ENCODE measurements around the gene EID2B.

Gene EID2B

GRCh38 chr19:39533003-39533512 lies 406 bp upstream of the EID2B start:
- no peak for DNase-seq (ENCODE audit: low read depth in 1 of 2, low spot score in 1 of 2)

GRCh38 chr19:39531834-39532232 lies 819 bp downstream of the EID2B start:
- no peak for DNase-seq (ENCODE audit: low read depth in 1 of 2, low spot score in 1 of 2)

- no peak for DNase-seq (ENCODE audit: low read depth in 1 of 2, low spot score in 1 of 2)
Observed at GRCh38 chr19:39525205-39525604, 7.4 kb downstream of the EID2B start.

GRCh38 chr19:39524495-39524894 lies 8.2 kb downstream of the EID2B start:
- no peak for DNase-seq (ENCODE audit: low read depth in 1 of 2, low spot score in 1 of 2)

GRCh38 chr19:39520541-39521484 lies 11.8 kb downstream of the EID2B start:
- DNase-seq (ENCODE audit: low read depth in 1 of 2, low spot score in 1 of 2) = no peak

GRCh38 chr19:39518975-39519374 lies 13.7 kb downstream of the EID2B start:
- DNase-seq (ENCODE audit: low read depth in 1 of 2, low spot score in 1 of 2) = no peak

GRCh38 chr19:39518458-39518857 lies 14.2 kb downstream of the EID2B start:
- no peak for DNase-seq (ENCODE audit: low read depth in 1 of 2, low spot score in 1 of 2)

GRCh38 chr19:39517432-39517831 lies 15.2 kb downstream of the EID2B start:
- DNase-seq (ENCODE audit: low read depth in 1 of 2, low spot score in 1 of 2) = no peak

GRCh38 chr19:39516270-39516669 lies 16.4 kb downstream of the EID2B start:
- no peak for DNase-seq (ENCODE audit: low read depth in 1 of 2, low spot score in 1 of 2)

GRCh38 chr19:39515551-39516191 lies 17.0 kb downstream of the EID2B start:
- no peak for DNase-seq (ENCODE audit: low read depth in 1 of 2, low spot score in 1 of 2)

- DNase-seq (ENCODE audit: low read depth in 1 of 2, low spot score in 1 of 2) = no peak
Observed at GRCh38 chr19:39514840-39515550, 17.7 kb downstream of the EID2B start, which contains the start of gene SELENOV. Gene SELENOV (plus strand): TSS chr19:39515139. CDS start chr19:39515213, 74 bp downstream.

- DNase-seq (ENCODE audit: low read depth in 1 of 2, low spot score in 1 of 2) = no peak
Observed at GRCh38 chr19:39512988-39513387, 19.7 kb downstream of the EID2B start.

GRCh38 chr19:39509233-39509632 lies 23.4 kb downstream of the EID2B start:
- DNase-seq (ENCODE audit: low read depth in 1 of 2, low spot score in 1 of 2) = no peak

GRCh38 chr19:39508629-39509028 lies 24.0 kb downstream of the EID2B start:
- DNase-seq (ENCODE audit: low read depth in 1 of 2, low spot score in 1 of 2) = no peak

- DNase-seq (ENCODE audit: low read depth in 1 of 2, low spot score in 1 of 2) = no peak
Observed at GRCh38 chr19:39507715-39508364, 24.8 kb downstream of the EID2B start.

- DNase-seq (ENCODE audit: low read depth in 1 of 2, low spot score in 1 of 2) = peak in 1 of 2 donors; percentile 45
Observed at GRCh38 chr19:39506944-39507714, 25.5 kb downstream of the EID2B start.

- DNase-seq (ENCODE audit: low read depth in 1 of 2, low spot score in 1 of 2) = no peak
Observed at GRCh38 chr19:39506598-39506943, 26.1 kb downstream of the EID2B start.

- peak; percentile 60 to 73 for DNase-seq (ENCODE audit: low read depth in 1 of 2, low spot score in 1 of 2)
Observed at GRCh38 chr19:39502640-39503417, 29.8 kb downstream of the EID2B start.

- DNase-seq (ENCODE audit: low read depth in 1 of 2, low spot score in 1 of 2) = no peak
Observed at GRCh38 chr19:39501340-39501739, 31.3 kb downstream of the EID2B start.
